BE2C (cell line): ENCODE measurements around the gene MAGI1.

Source experiments
- DNase-seq: peaks from one replicate; pipeline ENCODE4 v3.0.0-alpha.2; 2020
- H3K27me3 ChIP-seq: fragments of 250-450 bp; sonication (Bioruptor Pico); 2 replicates; pipeline ENCODE4 v1.5.1; 2020; ENCODE audit warnings: mild to moderate bottlenecking
- H3K36me3 ChIP-seq: fragments of 250-450 bp; sonication (Bioruptor Pico); 2 replicates; pipeline ENCODE4 v1.5.1; 2020; ENCODE audit warnings: mild to moderate bottlenecking
- H3K4me1 ChIP-seq: fragments of 250-450 bp; sonication (Bioruptor Pico); 2 replicates; pipeline ENCODE4 v1.5.1; 2020
- H3K4me3 ChIP-seq: 2 replicates; pipeline ENCODE4 v1.5.1; 2011; ENCODE audit warnings: low read depth, low read length
- H3K9me3 ChIP-seq: fragments of 250-450 bp; sonication (Bioruptor Pico); 2 replicates; pipeline ENCODE4 v1.5.1; 2020
- CTCF ChIP-seq: IDR thresholded peaks from 2 replicates; pipeline ENCODE4 v1.5.1; 2012; ENCODE audit warnings: mild to moderate bottlenecking, low read depth, low read length

Gene MAGI1

GRCh38 chr3:65339192-65339740, 699.5 kb downstream of the MAGI1 start:
- H3K27me3 ChIP-seq, result no peaks in the 10 kb centered on the region
- H3K36me3 ChIP-seq, result no peaks in the 10 kb centered on the region
- H3K4me3 ChIP-seq, result no peak overlapping the region
- no peaks in the 10 kb centered on the region for H3K4me1 ChIP-seq
- no peak for DNase-seq
- TF ChIP-seq CTCF, result no peak
- H3K9me3 ChIP-seq, result no peaks in the 10 kb centered on the region

GRCh38 chr3:65338571-65338970, 700.1 kb downstream of the MAGI1 start:
- no peaks in the 10 kb centered on the region for H3K4me1 ChIP-seq

GRCh38 chr3:65335587-65335986, 703.1 kb downstream of the MAGI1 start:
- Histone ChIP-seq H3K4me1 (no peaks in the 10 kb centered on the region), H3K27me3 (no peaks in the 10 kb centered on the region), H3K36me3 (no peaks in the 10 kb centered on the region), H3K9me3 (no peaks in the 10 kb centered on the region), H3K4me3 (no peak overlapping the region)
- no peak for TF ChIP-seq CTCF
- DNase-seq, result no peak

More at GRCh38 chr3:65338571-65338970, 700.1 kb downstream of the MAGI1 start:
- Histone ChIP-seq H3K9me3 (no peaks in the 10 kb centered on the region), H3K4me3 (no peak overlapping the region), H3K27me3 (no peaks in the 10 kb centered on the region), H3K36me3 (no peaks in the 10 kb centered on the region)
- DNase-seq, result no peak
- TF ChIP-seq CTCF, result no peak

GRCh38 chr3:65334045-65334665, 704.6 kb downstream of the MAGI1 start:
- DNase-seq, result no peak
- peak; percentile 30; the same call in 1 of the 2 replicates for TF ChIP-seq CTCF

GRCh38 chr3:65331730-65332129, 707.0 kb downstream of the MAGI1 start:
- Histone ChIP-seq H3K9me3 (no peaks in the 10 kb centered on the region), H3K4me1 (no peaks in the 10 kb centered on the region), H3K4me3 (no peak overlapping the region), H3K36me3 (no peaks in the 10 kb centered on the region), H3K27me3 (no peaks in the 10 kb centered on the region)
- no peak for DNase-seq
- no peak for TF ChIP-seq CTCF

More at GRCh38 chr3:65334045-65334665, 704.6 kb downstream of the MAGI1 start:
- H3K4me1 ChIP-seq, result no peaks in the 10 kb centered on the region
- H3K27me3 ChIP-seq, result no peaks in the 10 kb centered on the region
- H3K36me3 ChIP-seq, result no peaks in the 10 kb centered on the region
- no peak overlapping the region for H3K4me3 ChIP-seq
- no peaks in the 10 kb centered on the region for H3K9me3 ChIP-seq

- Histone ChIP-seq H3K9me3 (no peaks in the 10 kb centered on the region), H3K36me3 (no peaks in the 10 kb centered on the region), H3K4me1 (no peaks in the 10 kb centered on the region), H3K4me3 (no peak overlapping the region), H3K27me3 (no peaks in the 10 kb centered on the region)
- TF ChIP-seq CTCF, result no peak
- DNase-seq, result no peak
These were observed 708.6 kb downstream of the MAGI1 start for GRCh38 chr3:65330072-65330471.
